ENCODE data around the gene MBLAC1.

DNA sequence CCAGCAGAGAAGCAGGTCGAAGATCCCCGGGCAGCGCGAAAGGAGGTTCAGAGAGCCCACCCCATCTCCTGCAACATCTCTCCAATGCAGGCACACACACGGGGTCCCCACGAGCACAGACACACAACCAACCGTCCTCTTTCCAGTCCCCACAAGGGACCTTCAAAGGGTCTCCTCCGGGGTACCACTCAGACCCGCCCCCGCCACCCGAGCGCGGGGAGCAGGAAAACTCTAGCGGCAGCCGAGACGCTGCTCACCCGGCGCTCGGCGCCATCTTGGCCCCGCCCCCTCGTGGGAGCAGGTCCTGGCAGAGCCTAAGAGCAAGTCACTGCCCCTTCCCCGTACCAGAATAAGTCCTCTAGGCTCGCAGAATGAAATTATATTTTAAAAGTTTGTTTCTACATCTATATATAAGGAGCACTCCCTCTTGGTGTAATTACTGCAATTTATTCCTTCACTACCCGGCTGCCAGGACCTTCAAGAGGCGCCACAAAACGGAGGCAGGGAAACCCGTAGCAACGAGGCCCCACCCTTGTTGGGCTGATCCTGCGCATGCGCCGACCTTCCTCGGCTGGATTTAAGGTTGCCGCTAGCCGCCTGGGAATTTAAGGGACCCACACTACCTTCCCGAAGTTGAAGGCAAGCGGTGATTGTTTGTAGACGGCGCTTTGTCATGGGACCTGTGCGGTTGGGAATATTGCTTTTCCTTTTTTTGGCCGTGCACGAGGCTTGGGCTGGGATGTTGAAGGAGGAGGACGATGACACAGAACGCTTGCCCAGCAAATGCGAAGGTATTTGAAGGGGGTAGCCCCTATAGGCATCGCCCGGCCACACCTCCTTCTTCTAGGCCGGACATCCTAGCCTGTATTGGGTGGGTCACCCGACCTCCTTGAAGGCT, 7.4 kb upstream of the MBLAC1 start, which contains the start of the genes CNPY4 and TAF6:
- no peak for TF ChIP-seq POLR2AphosphoS5 (IDR thresholded peaks at IDR 0.05; ENCODE audit: low read depth, low read length)
- TF ChIP-seq POLR2A (IDR thresholded peaks at IDR 0.05; ENCODE audit: low read depth, low read length): peak; percentile 74
- no peak for TF ChIP-seq SPI1 (IDR thresholded peaks at IDR 0.05; ENCODE audit: low read depth, low read length)
